ENCODE results near the gene LATS2.

DNA sequence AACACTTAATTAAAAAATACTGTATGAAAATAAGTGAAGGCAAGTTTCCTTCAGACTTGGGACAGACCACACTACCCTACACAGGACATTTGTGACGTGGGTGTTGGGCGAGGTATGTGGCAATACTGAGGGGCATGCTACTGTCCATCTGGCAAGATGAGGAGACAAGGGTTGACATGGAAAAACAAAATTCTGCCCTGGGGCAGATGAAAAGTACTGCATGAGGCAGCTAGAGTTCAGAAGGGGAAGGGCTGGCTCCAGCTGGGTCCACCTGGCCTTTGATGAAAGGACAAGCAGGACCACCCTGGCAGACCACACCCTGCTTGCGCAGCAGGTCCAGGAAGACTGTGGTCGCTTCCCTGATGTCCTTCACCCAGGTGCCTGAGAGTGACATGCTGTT, 43.2 kb downstream of the LATS2 start:
- TF ChIP-seq CTCF (IDR thresholded peaks at IDR 0.05) (no peak), POLR2A (IDR thresholded peaks at IDR 0.05) (no peak)

All from uterus (tissue), 2 donors.